Measurements from ENCODE around the gene SPINT2. TPM values are rescaled to one million over a fixed set of nuclear protein-coding genes. Genes with fewer than 3 reads are reported as not detected.

Gene SPINT2
- total RNA-seq, 1 donor from 2014 or later: 9.2 TPM

DNA sequence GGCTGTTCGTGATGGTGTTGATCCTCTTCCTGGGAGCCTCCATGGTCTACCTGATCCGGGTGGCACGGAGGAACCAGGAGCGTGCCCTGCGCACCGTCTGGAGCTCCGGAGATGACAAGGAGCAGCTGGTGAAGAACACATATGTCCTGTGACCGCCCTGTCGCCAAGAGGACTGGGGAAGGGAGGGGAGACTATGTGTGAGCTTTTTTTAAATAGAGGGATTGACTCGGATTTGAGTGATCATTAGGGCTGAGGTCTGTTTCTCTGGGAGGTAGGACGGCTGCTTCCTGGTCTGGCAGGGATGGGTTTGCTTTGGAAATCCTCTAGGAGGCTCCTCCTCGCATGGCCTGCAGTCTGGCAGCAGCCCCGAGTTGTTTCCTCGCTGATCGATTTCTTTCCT lies 27.5 kb downstream of the SPINT2 start:
- Mint-ChIP-seq H3K9me3 (no peaks in the 10 kb centered on the region), H3K4me1 (peaks cover 18% of the 10 kb centered on the region), H3K27me3 (ENCODE audit: low read depth) (no peaks in the 10 kb centered on the region), H3K36me3 (ENCODE audit: low read depth) (no peaks in the 10 kb centered on the region), H3K4me3 (no peak overlapping the region), H3K27ac (ENCODE audit: unreplicated experiment) (no peak overlapping the region)
- TF ChIP-seq, protein P1, sequence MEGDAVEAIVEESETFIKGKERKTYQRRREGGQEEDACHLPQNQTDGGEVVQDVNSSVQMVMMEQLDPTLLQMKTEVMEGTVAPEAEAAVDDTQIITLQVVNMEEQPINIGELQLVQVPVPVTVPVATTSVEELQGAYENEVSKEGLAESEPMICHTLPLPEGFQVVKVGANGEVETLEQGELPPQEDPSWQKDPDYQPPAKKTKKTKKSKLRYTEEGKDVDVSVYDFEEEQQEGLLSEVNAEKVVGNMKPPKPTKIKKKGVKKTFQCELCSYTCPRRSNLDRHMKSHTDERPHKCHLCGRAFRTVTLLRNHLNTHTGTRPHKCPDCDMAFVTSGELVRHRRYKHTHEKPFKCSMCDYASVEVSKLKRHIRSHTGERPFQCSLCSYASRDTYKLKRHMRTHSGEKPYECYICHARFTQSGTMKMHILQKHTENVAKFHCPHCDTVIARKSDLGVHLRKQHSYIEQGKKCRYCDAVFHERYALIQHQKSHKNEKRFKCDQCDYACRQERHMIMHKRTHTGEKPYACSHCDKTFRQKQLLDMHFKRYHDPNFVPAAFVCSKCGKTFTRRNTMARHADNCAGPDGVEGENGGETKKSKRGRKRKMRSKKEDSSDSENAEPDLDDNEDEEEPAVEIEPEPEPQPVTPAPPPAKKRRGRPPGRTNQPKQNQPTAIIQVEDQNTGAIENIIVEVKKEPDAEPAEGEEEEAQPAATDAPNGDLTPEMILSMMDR (conservative IDR thresholded peaks at IDR 0.05): no peak
- no peak for DNase-seq (ENCODE audit: low read depth, low spot score)

DNA sequence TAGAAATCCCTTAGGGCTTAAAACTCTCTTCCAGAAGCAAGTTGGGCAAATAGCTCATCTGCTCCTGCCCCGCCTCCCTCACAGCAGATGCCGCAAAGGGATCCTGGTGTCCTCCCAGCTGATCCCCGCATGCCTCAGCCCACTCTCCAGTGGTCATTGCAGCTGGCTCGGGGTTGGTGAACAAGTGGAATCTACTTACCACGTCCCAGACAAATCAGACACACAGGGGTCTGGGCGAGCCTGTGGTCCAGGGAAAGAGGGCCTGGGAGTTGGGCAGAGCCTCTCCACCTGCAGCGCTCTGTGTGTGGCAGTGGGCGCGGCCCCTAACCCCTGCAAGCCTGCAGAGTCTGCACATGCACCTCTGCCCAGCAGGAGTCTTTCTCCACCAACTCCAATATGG lies 28.9 kb downstream of the SPINT2 start:
- TF ChIP-seq, protein P1 (conservative IDR thresholded peaks at IDR 0.05): no peak
- Mint-ChIP-seq H3K4me3 (no peak overlapping the region), H3K36me3 (ENCODE audit: low read depth) (no peaks in the 10 kb centered on the region), H3K27ac (ENCODE audit: unreplicated experiment) (no peak overlapping the region), H3K27me3 (ENCODE audit: low read depth) (no peaks in the 10 kb centered on the region), H3K9me3 (no peaks in the 10 kb centered on the region), H3K4me1 (peaks cover 9% of the 10 kb centered on the region)
- no peak for DNase-seq (ENCODE audit: low read depth, low spot score)

GRCh38 chr19:38294090-38294489 lies 29.7 kb downstream of the SPINT2 start:
- Mint-ChIP-seq H3K4me3 (no peak overlapping the region), H3K27me3 (ENCODE audit: low read depth) (no peaks in the 10 kb centered on the region), H3K36me3 (ENCODE audit: low read depth) (no peaks in the 10 kb centered on the region), H3K4me1 (peaks cover 8% of the 10 kb centered on the region), H3K27ac (ENCODE audit: unreplicated experiment) (peak overlapping the region; percentile 91), H3K9me3 (no peaks in the 10 kb centered on the region)
- TF ChIP-seq, protein P1 (conservative IDR thresholded peaks at IDR 0.05): no peak
- DNase-seq (ENCODE audit: low read depth, low spot score): peak; percentile 17

DNA sequence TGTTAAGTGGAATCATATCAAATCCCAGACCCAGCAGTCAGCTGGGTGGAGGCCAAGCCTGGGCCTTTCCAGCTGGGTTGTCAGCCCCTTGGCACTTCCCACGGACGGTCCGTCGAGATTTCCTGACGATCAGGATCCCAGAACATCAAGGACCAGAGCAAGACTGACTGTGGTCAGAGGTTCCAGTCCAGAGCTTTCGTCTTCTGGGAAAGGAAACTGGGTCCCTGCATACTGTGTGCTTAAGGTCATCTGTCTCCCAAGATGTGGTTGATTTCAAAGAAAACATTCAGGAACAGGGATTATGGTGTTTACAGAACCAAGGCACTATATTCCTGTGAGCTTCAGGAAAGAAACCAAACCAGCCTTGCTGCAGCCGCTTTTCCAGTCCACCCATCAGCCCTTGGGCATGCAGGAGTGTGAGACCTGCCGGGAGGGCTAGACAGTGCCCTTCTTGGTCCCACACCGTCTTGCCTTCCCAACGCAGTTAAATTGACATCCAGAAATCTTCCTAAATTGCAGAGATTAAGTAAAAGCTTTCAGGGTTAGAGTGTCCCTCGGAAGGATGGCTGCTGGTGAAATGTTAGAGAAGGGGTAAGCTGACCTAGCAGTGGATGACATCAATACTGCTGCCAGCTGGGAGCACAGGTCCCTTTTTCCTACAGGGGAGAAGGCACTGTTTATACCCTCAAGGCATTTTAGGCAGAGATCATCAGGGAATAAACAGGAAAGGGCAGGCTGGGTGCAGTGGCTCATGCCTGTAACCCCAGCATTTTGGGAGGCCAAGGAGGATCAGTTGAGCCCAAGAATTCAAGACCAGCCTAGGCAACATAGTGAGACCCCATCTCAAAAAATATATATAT lies 34.7 kb downstream of the SPINT2 start:
- H3K4me1 Mint-ChIP-seq: peaks cover 13% of the 10 kb centered on the region
- H3K27ac Mint-ChIP-seq (ENCODE audit: unreplicated experiment): no peak overlapping the region
- H3K9me3 Mint-ChIP-seq: no peaks in the 10 kb centered on the region
- TF ChIP-seq, protein P1 (conservative IDR thresholded peaks at IDR 0.05): no peak
- no peaks in the 10 kb centered on the region for H3K27me3 Mint-ChIP-seq (ENCODE audit: low read depth)
- no peak for DNase-seq (ENCODE audit: low read depth, low spot score)
- no peaks in the 10 kb centered on the region for H3K36me3 Mint-ChIP-seq (ENCODE audit: low read depth)
- no peak overlapping the region for H3K4me3 Mint-ChIP-seq

GRCh38 chr19:38303517-38304351 lies 39.4 kb downstream of the SPINT2 start, which contains the start of gene C19orf33:
Gene C19orf33 (plus strand): TSS chr19:38304251. CDS start chr19:38304262, 11 bp downstream.
- H3K4me1 Mint-ChIP-seq: peaks cover 7% of the 10 kb centered on the region
- DNase-seq (ENCODE audit: low read depth, low spot score): no peak
- no peak within 1 kb of the TSS for H3K27ac Mint-ChIP-seq (ENCODE audit: unreplicated experiment)
- no peaks in the 10 kb centered on the region for H3K27me3 Mint-ChIP-seq (ENCODE audit: low read depth)
- H3K4me3 Mint-ChIP-seq: no peak within 1 kb of the TSS
- no peaks in the 10 kb centered on the region for H3K36me3 Mint-ChIP-seq (ENCODE audit: low read depth)
- no peaks in the 10 kb centered on the region for H3K9me3 Mint-ChIP-seq
- TF ChIP-seq, protein P1 (conservative IDR thresholded peaks at IDR 0.05): no peak
